EH (cell line): Measurements from ENCODE around the gene HYAL1.
"Not testable (repeated sequence)": the region's sequence is repeated elsewhere in the genome, so short reads cannot be mapped to it uniquely, and the experiment has no call there.

Experiments used
- DNase-seq: peaks from one replicate; pipeline ENCODE4 v3.0.0-alpha.2; 2015; ENCODE audit warnings: low read depth

Gene HYAL1

DNA sequence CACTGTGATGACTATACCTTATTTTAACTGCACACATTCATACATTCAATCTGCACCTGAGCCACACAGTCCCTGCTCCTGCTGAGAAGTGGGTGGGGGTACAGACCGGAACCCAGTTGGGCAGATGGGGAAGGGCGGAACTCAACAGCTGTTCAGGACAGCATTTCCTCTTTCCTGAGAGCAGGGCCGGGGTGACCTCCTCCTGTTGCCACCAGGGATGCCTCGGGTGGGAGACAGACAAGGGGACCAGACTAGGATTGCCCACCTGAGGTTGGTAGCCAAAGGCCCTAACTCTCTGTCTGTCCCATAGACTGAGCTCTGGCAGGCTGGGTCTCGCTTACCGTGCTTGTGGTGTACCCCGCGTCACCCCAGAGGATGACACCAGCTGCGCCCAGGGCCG is 15.2 kb upstream of the HYAL1 start:
- DNase-seq: no peak

DNA sequence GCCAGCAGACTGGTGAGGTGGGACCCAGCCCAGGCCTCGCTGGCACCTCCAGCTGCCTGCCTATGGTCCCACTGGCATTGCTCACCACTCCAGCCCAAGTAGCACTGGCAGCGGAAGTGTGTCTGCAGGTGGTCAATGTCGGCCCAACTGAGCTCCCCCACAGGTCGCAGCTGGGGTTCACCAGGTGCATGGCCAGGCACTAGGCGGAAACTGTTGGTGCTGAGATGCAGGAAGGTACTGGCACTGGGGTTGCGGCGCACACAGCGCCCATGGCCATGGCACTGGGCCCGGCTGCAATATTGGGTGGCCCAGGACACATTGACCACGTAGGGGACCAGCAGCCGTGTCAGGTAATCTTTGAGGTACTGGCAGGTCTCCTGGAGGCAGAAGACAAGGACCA is 14.8 kb upstream of the HYAL1 start:
- no peak for DNase-seq

DNA sequence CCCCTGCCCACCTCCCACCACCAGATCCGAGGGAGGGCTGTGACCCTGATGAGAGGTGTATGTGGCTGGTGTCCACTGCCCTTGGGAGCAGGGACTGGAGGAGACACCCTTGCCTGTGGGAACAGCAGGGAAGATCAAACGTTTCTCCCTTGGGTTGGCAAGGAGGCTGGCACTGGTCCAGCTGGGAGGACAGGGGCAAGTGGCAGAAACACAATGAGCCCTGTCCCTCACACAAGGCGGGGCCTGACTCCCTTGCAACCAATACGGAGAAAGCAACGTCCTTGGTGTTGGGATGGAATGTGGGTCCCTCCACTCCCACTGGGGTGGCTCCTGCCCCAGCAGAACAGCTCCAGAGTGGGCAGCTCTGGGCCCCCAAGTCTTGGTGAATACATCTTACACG is 13.9 kb upstream of the HYAL1 start:
- no peak for DNase-seq

DNA sequence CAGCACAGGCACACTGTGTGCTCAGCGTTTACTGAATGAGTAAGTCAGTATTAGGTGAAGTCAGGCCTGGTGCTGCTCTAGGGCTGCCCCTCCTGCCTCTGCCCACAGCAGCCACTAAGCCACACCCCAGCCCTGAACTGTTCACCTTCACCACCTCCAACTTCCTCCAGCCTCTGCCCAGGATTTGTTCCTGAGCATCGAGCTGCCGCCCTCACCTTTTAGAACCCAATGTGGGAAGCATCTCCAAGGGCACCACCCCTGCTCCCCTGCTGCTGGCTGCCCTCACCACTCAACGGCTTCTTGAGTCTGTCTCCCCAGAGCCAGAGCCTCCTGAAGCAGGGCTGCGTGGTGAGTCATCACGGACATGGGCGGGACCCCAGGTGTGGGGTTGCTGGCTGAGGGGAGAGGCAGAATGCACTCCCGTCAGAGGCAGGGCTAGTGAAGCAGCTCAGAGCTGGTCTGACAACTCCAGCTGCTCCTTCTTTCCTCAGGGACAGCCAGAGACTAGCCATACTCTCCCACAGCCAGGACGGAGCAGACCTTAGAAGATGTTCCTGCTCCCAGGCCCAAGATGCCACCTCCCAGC is 13.4 kb upstream of the HYAL1 start:
- DNase-seq: no peak

DNA sequence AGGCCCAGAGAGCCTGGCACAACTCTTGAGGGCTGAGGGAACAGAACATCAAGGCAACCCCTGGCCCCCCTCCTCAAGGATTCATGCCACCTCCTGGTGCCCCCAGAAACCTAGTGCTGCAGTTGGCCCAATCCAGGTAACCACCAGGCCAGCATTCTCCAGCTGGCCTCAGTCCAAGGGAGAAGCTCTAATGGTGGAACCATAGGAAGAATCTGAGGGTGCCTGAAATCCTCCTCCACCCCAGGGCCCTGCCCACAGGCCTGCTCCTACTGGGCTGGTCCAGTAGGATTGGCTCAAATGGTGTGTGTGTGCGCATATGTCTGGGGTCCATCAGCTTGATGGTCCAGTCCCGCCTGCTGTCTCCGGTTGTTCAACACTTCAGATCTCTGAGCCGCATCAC is 11.4 kb upstream of the HYAL1 start:
- no peak for DNase-seq

DNA sequence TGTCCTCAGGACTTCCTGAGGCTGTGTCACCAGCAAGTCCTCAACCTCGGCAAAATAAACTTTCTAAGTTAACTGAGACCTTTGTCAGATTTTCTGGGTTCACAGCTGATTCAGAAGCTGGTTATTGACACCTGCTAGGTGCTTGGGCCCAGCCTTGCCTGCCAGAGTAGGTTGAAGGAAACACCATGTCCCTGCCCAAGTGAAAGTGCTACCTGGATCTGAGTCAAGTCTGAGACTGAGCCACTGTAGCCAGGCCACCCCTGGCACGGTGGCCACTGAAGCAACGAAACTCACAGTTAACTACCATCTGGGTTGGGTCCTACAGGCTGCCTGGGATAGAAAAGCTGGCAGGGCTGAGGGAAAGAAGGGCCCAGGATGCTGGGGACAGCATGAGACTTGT is 11.0 kb upstream of the HYAL1 start:
- no peak for DNase-seq

DNA sequence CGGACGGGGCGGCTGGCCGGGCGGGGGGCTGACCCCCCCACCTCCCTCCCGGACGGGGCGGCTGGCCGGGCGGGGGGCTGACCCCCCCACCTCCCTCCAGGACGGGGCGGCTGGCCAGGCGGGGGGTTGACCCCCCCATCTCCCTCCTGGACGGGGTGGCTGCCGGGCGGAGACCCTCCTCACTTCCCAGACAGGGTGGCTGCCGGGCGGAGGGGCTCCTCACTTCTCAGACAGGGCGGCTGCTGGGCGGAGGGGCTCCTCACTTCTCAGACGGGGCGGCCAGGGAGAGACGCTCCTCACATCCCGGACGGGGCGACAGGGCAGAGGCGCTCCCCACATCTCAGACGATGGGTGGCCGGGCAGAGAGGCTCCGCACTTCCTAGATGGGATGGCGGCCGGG is 8.7 kb upstream of the HYAL1 start:
- DNase-seq: not testable (repeated sequence)

DNA sequence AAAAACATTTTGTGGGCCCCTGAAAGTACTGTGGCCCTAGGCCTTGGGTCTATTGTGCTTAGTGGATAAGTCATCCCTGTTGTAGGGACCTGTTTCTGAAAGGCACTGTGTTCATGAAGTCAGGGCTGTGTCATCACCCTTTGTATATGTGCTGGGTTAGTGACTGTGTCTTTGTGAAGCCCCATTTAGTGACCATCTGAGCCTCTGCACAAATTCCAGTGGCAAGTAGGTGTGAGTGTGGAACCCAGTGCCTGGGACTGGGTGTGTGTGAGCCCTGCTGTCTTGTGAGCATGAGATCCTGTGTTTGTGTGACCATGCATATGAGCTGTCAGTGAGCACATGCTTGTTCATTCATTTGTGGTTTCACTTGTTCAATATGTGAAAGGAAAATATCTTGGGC is 1.2 kb upstream of the HYAL1 start:
- no peak for DNase-seq

DNA sequence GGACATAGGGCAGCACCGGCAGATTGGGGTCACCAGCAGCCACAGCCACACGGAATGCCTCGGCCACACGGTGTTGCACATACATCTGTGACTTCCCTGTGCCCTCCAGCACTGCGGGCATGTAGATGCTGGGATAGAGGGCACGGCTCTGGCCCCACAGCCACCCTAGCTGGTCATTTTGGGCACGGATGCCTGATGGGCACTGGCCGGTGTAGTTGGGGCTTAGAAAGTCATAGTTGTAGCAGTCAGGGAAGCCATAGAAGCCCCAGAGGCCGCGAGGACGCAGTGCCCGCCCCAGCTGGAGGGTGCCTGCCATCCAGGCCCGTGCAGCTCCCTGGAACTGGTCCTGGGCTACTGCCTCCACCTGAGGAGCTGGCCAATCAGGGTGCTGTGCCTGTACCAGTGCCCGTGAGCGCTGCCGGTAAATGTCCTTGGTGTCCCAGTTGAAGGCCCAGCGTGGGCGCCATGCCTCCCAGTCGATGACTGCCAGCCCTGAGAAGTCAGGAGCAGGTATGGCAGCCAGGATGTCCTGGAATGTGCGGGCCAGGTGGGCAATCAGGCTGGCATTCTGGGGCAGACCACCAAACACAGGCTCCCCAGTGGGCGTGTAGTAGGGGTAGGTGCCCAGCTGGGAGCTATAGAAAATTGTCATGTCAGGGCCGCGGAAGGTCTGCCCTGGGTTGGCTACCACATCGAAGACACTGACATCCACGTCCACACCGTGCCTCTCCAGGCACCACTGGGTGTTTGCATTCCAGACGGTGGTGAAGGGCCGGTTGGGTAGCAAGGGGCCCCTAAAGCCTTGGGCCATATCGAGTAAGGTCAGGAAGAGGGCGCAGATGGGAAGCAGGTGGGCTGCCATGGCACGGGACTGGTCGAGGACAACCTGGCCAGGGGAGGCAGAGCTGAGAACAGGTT is 1.0 kb downstream of the HYAL1 start:
- no peak for DNase-seq

DNA sequence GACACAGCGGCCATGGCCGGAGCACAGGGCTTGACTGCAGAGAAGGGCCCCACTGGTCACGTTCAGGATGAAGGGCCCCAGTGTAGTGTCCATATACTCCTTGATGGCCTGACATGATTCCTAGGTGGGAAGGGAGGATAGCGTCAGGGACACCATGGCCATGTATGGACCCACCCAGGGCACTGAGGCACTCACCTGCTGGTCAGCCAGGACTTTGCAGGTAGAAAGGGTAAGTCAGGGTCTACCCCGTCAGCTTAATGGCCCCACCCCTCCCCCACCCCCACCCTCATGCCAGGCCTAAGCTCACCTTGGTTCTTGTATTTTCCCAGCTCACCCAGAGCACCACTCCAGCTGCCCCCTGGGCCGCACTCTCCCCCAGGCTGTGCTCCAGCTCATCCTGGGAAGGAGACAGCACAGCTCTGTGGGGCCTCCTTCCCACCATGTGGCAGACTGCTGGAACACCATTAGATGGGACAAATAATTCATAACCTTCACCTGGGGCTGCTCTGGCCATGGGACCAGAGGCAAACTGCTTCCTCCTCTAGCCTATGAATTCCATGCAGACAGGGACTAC is 2.6 kb downstream of the HYAL1 start:
- no peak for DNase-seq

DNA sequence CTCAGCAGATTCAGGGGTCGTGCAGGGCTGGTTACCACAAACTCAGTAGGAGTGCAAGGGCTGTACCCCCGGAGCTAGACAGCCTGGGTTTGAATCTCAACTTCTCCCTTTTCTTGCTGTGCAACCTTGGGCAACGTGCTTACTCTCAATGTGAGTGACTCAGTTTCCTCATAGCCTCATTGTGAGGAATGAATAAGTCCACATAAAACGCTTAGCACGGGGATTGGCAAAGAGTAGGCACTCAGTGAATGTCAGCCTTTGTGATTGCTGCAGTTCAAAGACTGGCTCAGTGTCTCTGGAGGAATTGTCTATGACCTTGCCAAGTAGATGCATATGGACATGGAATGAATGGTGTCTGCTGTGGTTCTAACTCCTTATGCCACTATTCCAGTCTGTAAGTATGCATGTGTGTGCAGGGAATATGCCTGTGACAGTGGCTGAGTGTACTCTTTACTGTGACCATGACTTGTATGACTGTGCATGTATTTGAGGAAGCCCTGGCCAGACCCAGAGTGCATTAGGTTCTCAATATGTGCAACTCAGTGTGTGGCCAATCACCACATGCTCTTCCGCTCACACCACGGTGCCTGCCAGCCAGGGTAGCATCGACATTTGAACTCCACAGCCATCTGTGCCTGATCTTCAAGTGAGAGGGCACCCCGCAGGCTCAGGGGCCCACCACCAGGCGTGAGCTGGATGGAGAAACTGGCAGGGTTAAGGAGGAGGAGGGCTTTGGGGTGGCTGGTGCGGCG is 3.3 kb downstream of the HYAL1 start:
- DNase-seq: peak; percentile 54

DNA sequence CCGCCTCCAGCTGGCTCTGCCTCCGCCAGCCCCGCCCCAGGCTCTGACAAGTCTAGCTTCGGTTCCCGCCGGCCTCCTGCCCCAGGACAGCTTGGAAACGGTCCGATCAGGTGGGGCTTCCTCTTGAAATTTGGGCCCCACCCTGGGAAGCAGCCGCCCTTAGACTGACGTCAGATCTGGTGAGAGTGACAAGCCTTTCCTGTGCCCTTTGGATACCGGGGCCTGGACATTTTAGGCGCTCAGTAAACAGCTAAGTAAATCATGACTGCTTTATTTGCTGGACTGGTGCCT is 3.8 kb downstream of the HYAL1 start:
- no peak for DNase-seq

DNA sequence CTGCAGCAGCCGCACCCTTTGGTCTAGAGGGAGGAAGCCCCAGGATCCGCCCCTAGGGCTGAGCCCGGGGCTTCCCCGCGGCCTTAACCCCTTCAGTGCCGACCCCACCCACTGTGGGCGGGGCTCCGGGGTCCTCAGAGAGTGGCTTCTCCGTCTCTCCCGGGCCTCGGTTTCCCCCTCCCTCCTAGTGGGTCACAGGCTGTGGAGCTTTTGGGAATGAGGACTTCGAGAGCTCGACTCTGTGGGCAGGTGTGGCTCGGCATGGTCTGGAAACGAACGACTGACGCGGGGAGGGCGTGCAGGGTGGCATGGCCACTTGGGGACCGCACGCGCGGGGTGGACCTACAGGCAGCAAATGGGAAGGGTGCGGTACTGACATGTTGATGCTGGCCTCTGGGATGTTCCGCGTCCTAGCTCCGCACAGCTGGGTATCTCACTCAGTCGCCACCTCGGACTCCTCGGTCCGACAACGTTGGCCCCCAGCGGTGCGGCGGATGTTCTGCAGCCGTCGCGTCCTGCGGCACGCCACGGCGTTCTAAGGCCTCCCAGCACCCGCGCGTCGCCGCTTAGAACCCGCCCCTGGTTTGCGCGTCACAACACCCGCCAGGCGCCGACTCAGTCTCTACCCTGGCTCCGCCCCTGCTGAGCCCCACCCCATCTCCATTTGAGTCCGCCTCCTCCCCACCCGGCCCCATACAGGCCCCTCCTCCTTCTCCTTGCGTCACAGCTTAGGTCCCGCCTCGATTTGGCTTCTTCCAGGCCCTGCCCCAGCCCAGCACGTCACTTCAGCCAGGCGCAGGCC is 4.3 kb downstream of the HYAL1 start, which contains the start of the genes HYAL3 and NAA80:
Gene HYAL3 (minus strand): TSS at position 570 of the 802 bp plus-strand sequence. CDS start 3,803 bp downstream, outside the sequence.
Gene NAA80 (minus strand): TSS at position 570 of the 802 bp plus-strand sequence. CDS start 1,942 bp downstream, outside the sequence.
- peak; percentile 100 for DNase-seq

DNA sequence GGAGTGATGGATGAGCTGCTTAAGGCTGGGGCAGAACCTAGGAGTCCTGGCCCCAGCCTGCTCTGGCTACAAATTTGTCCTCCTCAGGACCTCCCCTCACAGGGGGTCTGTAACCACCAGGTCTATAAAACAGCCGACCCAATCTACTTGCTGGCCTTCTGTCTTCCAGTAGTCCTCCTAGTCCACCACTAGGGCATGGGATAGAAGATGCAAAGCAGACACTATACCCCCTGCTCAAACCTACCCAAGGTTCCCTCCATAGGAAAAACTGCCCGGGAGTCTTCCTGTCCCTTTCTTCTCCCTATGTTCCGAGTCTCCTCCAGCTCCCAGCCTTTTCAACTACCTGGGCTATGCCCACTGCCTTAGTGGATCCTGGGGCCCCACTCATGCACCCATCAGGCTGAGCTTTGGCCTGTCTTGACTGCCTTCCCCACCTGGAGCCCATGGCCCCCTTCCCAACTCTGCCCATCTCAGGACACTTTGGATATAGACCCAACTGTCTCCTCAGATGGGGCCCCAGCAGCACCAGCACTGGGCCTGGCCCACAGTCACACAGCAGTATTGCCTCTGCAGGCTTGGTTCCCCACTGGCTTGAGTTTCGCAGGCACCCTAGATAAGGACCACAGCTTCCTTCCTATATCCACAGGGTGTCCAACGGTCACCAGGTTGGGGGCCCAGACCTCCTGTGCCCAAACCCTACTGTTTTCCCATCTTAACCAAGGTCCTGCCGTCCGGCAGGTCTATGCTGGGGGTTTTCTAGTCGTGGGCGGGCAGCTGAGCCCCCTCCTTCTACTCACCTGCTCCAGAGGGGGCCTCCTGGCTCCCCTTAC is 5.3 kb downstream of the HYAL1 start:
- DNase-seq: no peak

DNA sequence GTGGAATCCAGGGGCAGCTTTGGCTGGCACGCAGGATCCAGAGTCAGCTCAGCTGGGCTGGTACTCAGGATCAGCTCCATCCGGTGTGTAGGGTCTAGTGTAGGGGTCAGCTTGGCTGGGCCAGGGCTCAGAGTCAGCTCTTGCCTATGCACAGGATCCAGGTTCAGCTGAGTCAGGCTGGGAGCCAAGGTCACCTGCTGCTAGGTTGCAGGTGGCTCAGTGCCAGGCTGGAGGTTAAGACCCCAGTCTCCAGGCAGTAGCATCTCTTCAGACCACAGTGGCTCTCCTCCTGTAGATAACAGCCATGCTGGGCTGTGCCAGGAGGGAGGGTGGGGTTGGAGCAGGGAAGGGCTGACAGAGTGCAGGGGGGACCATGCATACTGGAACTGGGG is 6.0 kb downstream of the HYAL1 start:
- DNase-seq: no peak

DNA sequence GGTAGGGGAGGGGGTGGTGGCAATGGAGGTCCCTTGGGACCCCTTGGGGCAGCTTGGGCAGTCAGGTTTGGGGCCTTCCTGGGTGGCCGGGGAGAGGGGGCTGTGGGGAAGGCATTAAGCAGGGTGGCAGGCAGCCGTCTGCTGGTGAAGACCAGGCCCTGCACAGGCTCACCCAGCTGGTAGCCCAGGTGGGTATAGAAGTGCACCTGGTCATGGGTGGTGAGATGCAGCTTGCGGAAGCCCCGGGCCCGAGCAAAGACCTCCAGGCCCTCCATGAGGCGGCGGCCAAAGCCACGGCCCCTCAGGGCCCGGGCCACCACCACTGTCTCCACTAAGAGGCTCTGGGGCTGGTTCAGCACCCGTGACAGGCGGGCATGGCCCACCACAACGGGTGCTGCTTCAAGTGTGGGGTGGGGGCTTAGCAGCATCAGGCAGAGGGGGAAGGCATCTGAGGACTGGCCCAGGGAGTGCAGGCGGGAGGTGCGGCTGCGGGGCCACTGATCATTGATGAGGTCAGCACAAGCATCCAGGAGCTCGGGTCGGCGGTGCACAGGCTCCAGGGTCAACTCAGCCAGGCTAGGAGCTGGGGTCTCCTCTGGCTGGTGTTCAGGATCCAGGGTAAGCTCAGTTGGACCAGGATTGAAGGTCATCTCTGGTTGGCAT is 6.5 kb downstream of the HYAL1 start:
- no peak for DNase-seq

DNA sequence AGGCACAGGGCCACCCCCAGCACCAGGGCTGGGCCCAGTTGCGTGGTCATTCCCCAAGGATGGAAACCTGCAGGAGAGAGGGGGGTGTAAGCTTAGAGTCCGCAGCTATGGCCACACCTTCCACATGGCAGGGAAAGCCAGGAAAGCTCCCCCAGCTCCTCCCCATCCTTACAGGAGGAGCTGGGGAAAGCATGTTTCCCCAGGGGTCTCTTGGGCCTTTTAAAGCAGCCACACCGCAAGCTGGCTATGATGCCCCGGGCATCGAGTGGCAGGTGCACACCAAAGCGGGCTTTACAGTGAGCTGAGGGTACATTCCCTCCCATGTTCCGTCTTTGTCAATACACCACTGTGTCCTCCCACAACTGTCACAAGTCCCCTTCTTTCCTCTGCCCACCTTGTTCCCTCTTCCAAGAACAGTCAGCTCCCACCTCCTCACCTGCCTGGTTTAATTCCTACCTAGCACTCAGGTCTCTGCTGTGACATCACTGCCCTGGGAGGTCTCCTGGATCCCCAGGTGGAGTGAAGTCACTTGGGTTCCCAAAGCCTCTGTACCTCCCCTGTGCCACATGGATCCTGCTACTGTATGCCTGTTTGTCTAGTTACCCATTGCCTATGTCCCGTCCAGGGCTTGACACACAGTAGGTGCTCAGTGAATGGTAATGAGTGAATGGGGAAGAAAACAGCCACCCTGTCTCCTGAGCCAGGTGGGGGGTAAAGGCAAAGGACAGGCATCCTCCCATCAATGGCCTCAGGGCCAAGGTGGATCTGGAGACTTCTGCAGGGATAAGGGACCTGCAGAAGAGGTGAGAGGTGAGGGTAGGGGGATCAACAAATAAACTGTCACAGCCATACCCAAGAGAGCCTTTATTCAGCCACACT is 7.6 kb downstream of the HYAL1 start:
- DNase-seq: no peak

DNA sequence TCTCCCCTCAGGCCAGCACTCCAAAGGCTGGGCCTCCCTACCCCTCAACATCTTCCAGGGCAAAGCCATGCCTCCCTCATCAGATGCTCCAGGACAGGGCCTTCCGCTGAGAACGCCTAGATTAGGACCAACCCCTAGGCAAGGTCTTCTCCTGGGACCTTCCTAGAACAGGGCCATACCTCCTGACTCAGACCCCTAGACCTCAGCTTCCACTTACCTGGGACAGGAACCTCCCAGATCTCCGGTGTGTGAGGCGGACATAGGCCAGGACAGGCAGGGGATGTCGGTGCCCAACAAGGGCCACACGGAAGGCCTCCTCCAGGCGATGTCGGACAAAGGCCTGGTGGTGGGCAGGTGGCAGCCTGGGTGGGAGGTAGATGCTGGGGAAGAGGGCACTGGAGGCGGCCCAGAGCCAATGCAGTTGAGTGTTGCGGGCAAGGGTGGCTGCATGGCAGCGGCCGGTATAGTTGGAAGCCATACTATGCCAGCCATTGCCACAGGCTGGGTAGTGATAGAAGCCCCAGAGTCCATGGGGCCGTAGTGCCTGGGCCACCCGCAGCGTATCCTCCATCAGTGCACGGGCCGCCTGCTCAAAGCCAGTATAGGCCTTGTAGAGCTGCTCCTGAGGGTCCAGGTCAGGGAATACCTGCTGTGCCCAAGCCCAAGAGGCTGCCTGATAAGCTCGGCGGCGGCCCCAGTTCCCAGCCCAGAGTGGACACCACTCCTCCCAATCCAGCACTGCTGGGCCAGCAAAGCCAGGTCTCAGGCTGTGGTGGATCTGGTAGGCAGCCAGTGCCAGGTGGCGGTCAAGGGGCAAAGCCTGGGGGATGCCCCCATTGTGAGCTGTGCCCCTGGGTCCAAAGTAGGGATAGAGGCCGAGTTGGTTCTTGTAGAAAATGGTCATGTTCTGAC is 8.6 kb downstream of the HYAL1 start:
- no peak for DNase-seq
